Measurements from ENCODE around the gene SDCCAG8.

The SDCCAG8 gene

DNA sequence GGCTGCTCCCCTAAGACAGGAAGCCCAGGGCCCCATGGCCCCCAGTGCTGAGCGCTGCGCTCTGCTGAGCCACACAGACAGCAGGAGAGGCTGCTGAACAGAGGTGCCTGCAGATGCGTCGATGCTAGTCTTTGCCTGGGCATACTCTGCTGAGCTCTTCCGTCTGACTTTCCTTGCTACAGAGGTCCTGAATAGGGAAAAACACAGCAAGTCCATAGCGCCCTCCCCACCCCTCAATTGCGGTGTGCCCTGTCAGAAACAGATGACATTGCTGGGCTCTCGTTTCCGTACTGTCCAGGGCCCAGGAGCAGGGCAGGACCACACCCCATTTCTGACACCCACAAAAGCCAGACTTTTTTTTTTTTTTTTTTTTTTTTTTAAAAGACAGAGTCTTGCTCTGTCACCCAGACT is 252.5 kb downstream of the SDCCAG8 start:
- H3K4me1 ChIP-seq (ENCODE audit: control insufficient read depth in 1 of 2, insufficient read depth in 2 of 2, low read length in 2 of 2), result no peaks in the 10 kb centered on the region
- H3K4me3 ChIP-seq (ENCODE audit: low read depth in 1 of 2, low read length in 2 of 2), result no peak overlapping the region
- H3K36me3 ChIP-seq (ENCODE audit: control insufficient read depth in 1 of 2, insufficient read depth in 2 of 2, low read length in 2 of 2), result peaks cover 0 to 11% of the 10 kb centered on the region in 2 donors
- no peak overlapping the region for H3K9ac ChIP-seq (ENCODE audit: low read depth in 1 of 2, low read length in 2 of 2)
- H3K9me3 ChIP-seq (ENCODE audit: control insufficient read depth in 1 of 2, low read length in 2 of 2), result no peaks in the 10 kb centered on the region
- H3K27ac ChIP-seq (ENCODE audit: low read depth, low read length), result no peak overlapping the region
- H3K27me3 ChIP-seq (ENCODE audit: control insufficient read depth in 1 of 2, insufficient read depth in 2 of 2, low read length in 2 of 2), result no peaks in the 10 kb centered on the region

DNA sequence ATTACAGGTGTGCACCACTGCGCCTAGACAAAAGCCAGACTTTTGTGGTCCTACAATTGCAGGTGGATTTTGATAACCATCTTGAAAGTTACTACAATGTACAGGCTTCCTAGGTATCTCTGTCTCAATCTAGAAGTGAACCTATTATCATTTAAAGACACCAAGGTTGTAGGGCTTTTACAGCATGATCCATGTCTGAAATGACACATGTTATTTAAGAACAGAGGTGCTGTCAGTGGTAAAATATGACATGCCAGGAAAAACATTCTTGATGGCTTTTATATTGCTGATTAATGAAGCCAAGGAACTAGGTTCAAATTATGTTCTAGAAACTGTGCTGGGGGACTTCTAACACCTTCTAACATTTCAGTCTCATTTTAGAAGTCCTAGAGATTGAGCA is 253.1 kb downstream of the SDCCAG8 start:
- Histone ChIP-seq H3K9me3 (ENCODE audit: control insufficient read depth in 1 of 2, low read length in 2 of 2) (no peaks in the 10 kb centered on the region), H3K9ac (ENCODE audit: low read depth in 1 of 2, low read length in 2 of 2) (no peak overlapping the region), H3K27ac (ENCODE audit: low read depth, low read length) (no peak overlapping the region), H3K4me1 (ENCODE audit: control insufficient read depth in 1 of 2, insufficient read depth in 2 of 2, low read length in 2 of 2) (no peaks in the 10 kb centered on the region), H3K4me3 (ENCODE audit: low read depth in 1 of 2, low read length in 2 of 2) (no peak overlapping the region), H3K36me3 (ENCODE audit: control insufficient read depth in 1 of 2, insufficient read depth in 2 of 2, low read length in 2 of 2) (peaks cover 0 to 11% of the 10 kb centered on the region in 2 donors), H3K27me3 (ENCODE audit: control insufficient read depth in 1 of 2, insufficient read depth in 2 of 2, low read length in 2 of 2) (no peaks in the 10 kb centered on the region)

DNA sequence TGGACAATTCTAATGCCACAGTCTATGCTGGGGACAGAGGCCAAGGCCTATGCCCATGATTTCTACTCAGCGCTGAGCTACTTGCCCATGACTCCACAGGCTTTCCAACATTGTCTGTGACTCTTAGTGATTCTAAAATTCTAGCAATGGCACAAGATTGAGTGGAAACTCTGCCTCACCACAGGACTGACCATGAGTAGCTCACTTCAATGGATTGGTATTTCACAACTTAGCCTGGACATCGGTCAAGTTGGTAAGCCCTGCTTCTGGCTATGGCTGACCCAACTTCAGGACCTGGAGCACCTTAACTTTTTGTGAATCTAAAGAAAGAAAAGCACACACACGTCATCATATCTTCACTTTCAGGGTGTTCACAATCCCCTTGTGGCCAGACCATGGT is 255.1 kb downstream of the SDCCAG8 start:
- Histone ChIP-seq H3K36me3 (ENCODE audit: control insufficient read depth in 1 of 2, insufficient read depth in 2 of 2, low read length in 2 of 2) (peaks cover 0 to 11% of the 10 kb centered on the region in 2 donors), H3K4me3 (ENCODE audit: low read depth in 1 of 2, low read length in 2 of 2) (no peak overlapping the region), H3K27ac (ENCODE audit: low read depth, low read length) (no peak overlapping the region), H3K9me3 (ENCODE audit: control insufficient read depth in 1 of 2, low read length in 2 of 2) (no peaks in the 10 kb centered on the region), H3K9ac (ENCODE audit: low read depth in 1 of 2, low read length in 2 of 2) (no peak overlapping the region), H3K4me1 (ENCODE audit: control insufficient read depth in 1 of 2, insufficient read depth in 2 of 2, low read length in 2 of 2) (no peaks in the 10 kb centered on the region), H3K27me3 (ENCODE audit: control insufficient read depth in 1 of 2, insufficient read depth in 2 of 2, low read length in 2 of 2) (no peaks in the 10 kb centered on the region)

DNA sequence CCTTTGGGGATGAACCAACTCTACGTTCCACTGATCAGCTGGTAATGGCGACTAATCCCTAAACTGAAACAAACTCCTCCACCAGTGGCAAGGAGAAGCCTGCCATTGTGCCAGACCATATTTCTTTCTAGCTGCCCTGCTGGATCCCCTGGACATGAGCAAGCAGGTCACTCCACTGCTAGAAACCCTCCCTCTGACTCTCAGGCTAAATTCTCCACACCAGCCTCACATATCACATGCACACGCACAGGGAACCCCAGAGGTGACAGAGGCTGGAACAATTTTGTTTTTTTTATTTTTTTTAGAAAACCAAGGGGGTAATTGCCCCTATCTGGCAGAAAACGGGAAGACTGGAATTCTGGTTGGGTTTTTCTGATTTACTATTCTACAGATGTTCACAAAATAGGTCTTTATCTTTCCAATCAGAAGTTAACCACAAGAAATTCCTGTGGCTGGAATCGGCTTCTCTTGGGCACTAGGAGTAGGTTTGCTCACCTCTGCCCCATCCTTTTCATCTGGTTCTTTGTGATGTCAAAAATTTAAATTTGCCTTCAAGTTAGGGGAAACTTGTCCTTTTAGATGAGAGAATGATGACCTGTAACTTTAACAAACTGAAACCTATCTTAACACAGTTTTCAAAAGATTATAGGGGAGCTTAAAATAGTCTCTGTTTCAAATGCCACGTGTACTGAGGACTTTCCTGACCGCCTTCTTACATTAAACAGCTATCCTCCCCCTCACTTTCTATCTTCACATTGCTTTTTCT is 258.1 kb downstream of the SDCCAG8 start:
- H3K4me3 ChIP-seq (ENCODE audit: low read depth in 1 of 2, low read length in 2 of 2), result no peak overlapping the region
- H3K27ac ChIP-seq (ENCODE audit: low read depth, low read length), result no peak overlapping the region

DNA sequence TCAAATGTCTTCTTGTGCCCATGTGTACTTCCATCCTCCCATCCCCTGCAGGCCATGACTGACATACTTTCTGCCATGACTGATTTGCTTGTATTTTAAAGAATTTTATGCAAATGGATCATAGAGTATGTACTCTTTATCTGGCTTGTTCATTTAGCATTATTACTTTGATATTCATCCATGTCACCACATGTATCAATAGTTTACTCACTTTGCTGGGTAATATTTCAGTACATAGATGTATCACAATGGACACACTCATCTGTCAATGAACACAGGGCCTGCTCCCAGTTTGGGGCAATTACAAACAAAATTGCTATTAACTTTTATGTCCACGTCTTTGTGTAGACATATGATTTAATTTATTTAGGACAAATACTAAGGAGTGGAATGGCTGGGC is 259.1 kb downstream of the SDCCAG8 start:
- H3K36me3 ChIP-seq (ENCODE audit: control insufficient read depth in 1 of 2, insufficient read depth in 2 of 2, low read length in 2 of 2), result peaks cover 0 to 11% of the 10 kb centered on the region in 2 donors
- H3K27me3 ChIP-seq (ENCODE audit: control insufficient read depth in 1 of 2, insufficient read depth in 2 of 2, low read length in 2 of 2), result no peaks in the 10 kb centered on the region
- H3K9ac ChIP-seq (ENCODE audit: low read depth in 1 of 2, low read length in 2 of 2), result no peak overlapping the region
- no peaks in the 10 kb centered on the region for H3K4me1 ChIP-seq (ENCODE audit: control insufficient read depth in 1 of 2, insufficient read depth in 2 of 2, low read length in 2 of 2)
- no peak overlapping the region for H3K4me3 ChIP-seq (ENCODE audit: low read depth in 1 of 2, low read length in 2 of 2)
- no peaks in the 10 kb centered on the region for H3K9me3 ChIP-seq (ENCODE audit: control insufficient read depth in 1 of 2, low read length in 2 of 2)
- no peak overlapping the region for H3K27ac ChIP-seq (ENCODE audit: low read depth, low read length)

More for the DNA sequence above, 258.1 kb downstream of the SDCCAG8 start:
- peaks cover 0 to 11% of the 10 kb centered on the region in 2 donors for H3K36me3 ChIP-seq (ENCODE audit: control insufficient read depth in 1 of 2, insufficient read depth in 2 of 2, low read length in 2 of 2)
- no peaks in the 10 kb centered on the region for H3K9me3 ChIP-seq (ENCODE audit: control insufficient read depth in 1 of 2, low read length in 2 of 2)
- no peaks in the 10 kb centered on the region for H3K4me1 ChIP-seq (ENCODE audit: control insufficient read depth in 1 of 2, insufficient read depth in 2 of 2, low read length in 2 of 2)
- no peaks in the 10 kb centered on the region for H3K27me3 ChIP-seq (ENCODE audit: control insufficient read depth in 1 of 2, insufficient read depth in 2 of 2, low read length in 2 of 2)
- H3K9ac ChIP-seq (ENCODE audit: low read depth in 1 of 2, low read length in 2 of 2), result no peak overlapping the region

DNA sequence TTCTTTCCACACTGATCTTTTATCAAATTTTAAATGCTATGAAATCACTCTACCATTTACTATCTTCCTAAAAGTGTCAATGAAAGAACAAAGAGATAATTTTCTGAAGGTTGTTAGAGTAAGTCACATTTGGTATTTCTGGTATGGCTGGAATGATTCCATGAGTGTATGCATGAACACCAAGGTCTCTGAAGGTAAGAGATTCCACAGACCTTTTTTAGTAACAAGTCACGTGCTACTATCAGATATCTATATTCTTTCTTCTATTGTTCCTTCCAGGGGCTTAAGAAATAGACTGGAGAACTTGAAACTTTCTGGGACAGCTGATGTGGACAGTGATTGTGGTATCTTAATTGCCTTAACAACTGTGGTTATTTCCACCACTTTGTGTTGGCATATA is 265.0 kb downstream of the SDCCAG8 start:
- Histone ChIP-seq H3K4me3 (ENCODE audit: low read depth in 1 of 2, low read length in 2 of 2) (no peak overlapping the region), H3K27me3 (ENCODE audit: control insufficient read depth in 1 of 2, insufficient read depth in 2 of 2, low read length in 2 of 2) (no peaks in the 10 kb centered on the region), H3K36me3 (ENCODE audit: control insufficient read depth in 1 of 2, insufficient read depth in 2 of 2, low read length in 2 of 2) (no peaks in the 10 kb centered on the region), H3K4me1 (ENCODE audit: control insufficient read depth in 1 of 2, insufficient read depth in 2 of 2, low read length in 2 of 2) (no peaks in the 10 kb centered on the region), H3K9ac (ENCODE audit: low read depth in 1 of 2, low read length in 2 of 2) (no peak overlapping the region), H3K9me3 (ENCODE audit: control insufficient read depth in 1 of 2, low read length in 2 of 2) (no peaks in the 10 kb centered on the region), H3K27ac (ENCODE audit: low read depth, low read length) (no peak overlapping the region)

DNA sequence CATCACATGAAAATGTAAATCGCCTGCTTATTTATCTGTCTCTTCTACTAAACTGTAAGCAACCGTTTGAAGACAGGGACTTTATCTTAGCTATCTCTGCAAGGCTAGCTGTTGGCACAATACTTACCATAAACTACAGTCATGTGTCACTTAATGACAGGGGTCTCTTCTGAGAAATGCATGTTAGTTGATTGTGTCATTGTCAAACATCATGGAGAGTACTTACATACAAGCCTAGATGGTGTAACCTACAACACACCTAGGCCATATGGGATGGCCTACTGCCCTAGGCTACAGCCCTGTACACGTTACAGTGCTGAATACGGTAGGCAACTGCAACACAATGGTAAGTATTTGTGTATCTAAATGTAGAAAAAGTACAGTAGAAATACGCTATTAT is 267.9 kb downstream of the SDCCAG8 start:
- Histone ChIP-seq H3K9me3 (ENCODE audit: control insufficient read depth in 1 of 2, low read length in 2 of 2) (no peaks in the 10 kb centered on the region), H3K27ac (ENCODE audit: low read depth, low read length) (no peak overlapping the region), H3K9ac (ENCODE audit: low read depth in 1 of 2, low read length in 2 of 2) (no peak overlapping the region), H3K4me1 (ENCODE audit: control insufficient read depth in 1 of 2, insufficient read depth in 2 of 2, low read length in 2 of 2) (no peaks in the 10 kb centered on the region), H3K27me3 (ENCODE audit: control insufficient read depth in 1 of 2, insufficient read depth in 2 of 2, low read length in 2 of 2) (no peaks in the 10 kb centered on the region), H3K36me3 (ENCODE audit: control insufficient read depth in 1 of 2, insufficient read depth in 2 of 2, low read length in 2 of 2) (no peaks in the 10 kb centered on the region), H3K4me3 (ENCODE audit: low read depth in 1 of 2, low read length in 2 of 2) (no peak overlapping the region)

DNA sequence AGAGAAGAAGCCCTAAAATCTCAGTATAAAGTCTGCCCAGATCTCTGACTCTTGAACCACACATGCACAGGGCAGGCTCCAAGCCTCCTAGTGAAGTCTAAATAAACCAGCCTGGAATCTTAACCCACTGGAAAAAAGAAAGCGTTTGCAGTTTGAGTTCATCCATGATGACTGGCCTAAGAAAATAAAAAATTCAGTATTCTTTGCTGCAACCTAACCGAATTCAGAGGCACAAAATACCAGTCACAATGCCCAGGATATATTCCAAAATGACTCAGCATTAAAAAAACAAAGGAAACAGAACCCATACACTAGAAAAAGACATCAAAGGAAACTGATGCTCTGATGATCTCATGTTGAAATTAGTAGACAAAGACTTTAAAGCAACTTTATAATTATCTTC is 269.2 kb downstream of the SDCCAG8 start:
- H3K9me3 ChIP-seq (ENCODE audit: control insufficient read depth in 1 of 2, low read length in 2 of 2), result no peaks in the 10 kb centered on the region
- no peaks in the 10 kb centered on the region for H3K4me1 ChIP-seq (ENCODE audit: control insufficient read depth in 1 of 2, insufficient read depth in 2 of 2, low read length in 2 of 2)
- H3K9ac ChIP-seq (ENCODE audit: low read depth in 1 of 2, low read length in 2 of 2), result no peak overlapping the region
- H3K27ac ChIP-seq (ENCODE audit: low read depth, low read length), result no peak overlapping the region
- no peaks in the 10 kb centered on the region for H3K27me3 ChIP-seq (ENCODE audit: control insufficient read depth in 1 of 2, insufficient read depth in 2 of 2, low read length in 2 of 2)
- no peak overlapping the region for H3K4me3 ChIP-seq (ENCODE audit: low read depth in 1 of 2, low read length in 2 of 2)
- no peaks in the 10 kb centered on the region for H3K36me3 ChIP-seq (ENCODE audit: control insufficient read depth in 1 of 2, insufficient read depth in 2 of 2, low read length in 2 of 2)

DNA sequence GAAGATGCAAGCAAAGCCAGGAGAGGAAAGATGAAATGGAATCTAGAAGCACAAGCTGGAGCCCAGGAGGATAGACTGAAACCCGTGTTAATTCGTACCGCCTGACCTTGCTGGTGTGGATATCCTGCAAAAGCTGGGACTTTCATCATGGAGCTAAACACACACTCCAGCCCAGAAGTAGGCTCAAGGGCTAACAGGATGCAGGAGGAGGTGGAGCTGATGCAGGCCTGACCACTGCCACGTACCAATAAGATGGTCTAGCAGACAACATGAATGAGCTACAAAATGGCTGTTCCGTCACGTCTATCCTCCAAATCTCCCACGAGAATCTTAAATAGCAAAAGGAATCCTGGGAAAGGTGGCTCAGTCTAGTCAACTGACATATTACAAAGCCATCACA is 270.3 kb downstream of the SDCCAG8 start:
- Histone ChIP-seq H3K4me3 (ENCODE audit: low read depth in 1 of 2, low read length in 2 of 2) (no peak overlapping the region), H3K9ac (ENCODE audit: low read depth in 1 of 2, low read length in 2 of 2) (no peak overlapping the region), H3K9me3 (ENCODE audit: control insufficient read depth in 1 of 2, low read length in 2 of 2) (no peaks in the 10 kb centered on the region), H3K27me3 (ENCODE audit: control insufficient read depth in 1 of 2, insufficient read depth in 2 of 2, low read length in 2 of 2) (no peaks in the 10 kb centered on the region), H3K27ac (ENCODE audit: low read depth, low read length) (no peak overlapping the region), H3K36me3 (ENCODE audit: control insufficient read depth in 1 of 2, insufficient read depth in 2 of 2, low read length in 2 of 2) (no peaks in the 10 kb centered on the region), H3K4me1 (ENCODE audit: control insufficient read depth in 1 of 2, insufficient read depth in 2 of 2, low read length in 2 of 2) (no peaks in the 10 kb centered on the region)

DNA sequence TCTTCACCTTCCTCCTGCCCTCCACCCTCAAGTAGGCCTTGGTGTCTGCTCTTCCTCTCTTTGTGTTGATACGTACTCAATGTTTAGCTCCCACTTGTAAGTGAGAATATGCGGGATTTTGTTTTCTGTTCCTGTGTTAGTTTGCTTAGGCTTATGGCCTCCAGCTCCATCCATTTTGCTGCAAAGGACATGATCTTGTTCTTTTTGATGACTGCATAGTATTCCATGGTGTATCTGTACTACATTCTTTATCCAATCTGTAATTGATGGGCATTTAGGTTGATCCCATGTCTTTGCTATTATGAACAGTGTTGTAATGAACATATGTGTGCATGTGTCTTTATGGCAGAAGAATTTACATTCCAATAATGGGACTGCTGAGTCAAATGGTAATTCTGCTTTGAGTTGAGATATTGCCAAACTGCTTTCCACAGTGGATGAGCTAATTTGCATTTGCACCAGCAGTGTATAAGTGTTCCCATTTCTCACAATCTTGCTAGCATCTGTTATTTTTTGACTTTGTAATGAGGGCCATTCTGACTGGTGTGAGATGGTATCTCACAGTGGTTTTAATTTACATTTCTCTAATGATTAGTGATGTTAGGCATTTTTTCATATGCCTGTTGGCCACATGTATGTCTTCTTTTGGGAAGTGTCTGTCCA is 272.7 kb downstream of the SDCCAG8 start:
- no peaks in the 10 kb centered on the region for H3K27me3 ChIP-seq (ENCODE audit: control insufficient read depth in 1 of 2, insufficient read depth in 2 of 2, low read length in 2 of 2)
- H3K4me1 ChIP-seq (ENCODE audit: control insufficient read depth in 1 of 2, insufficient read depth in 2 of 2, low read length in 2 of 2), result no peaks in the 10 kb centered on the region
- no peaks in the 10 kb centered on the region for H3K36me3 ChIP-seq (ENCODE audit: control insufficient read depth in 1 of 2, insufficient read depth in 2 of 2, low read length in 2 of 2)
- H3K9ac ChIP-seq (ENCODE audit: low read depth in 1 of 2, low read length in 2 of 2), result no peak overlapping the region
- H3K27ac ChIP-seq (ENCODE audit: low read depth, low read length), result no peak overlapping the region
- no peaks in the 10 kb centered on the region for H3K9me3 ChIP-seq (ENCODE audit: control insufficient read depth in 1 of 2, low read length in 2 of 2)
- H3K4me3 ChIP-seq (ENCODE audit: low read depth in 1 of 2, low read length in 2 of 2), result no peak overlapping the region

All from duodenal mucosa (tissue), 2 donors.